Chondrocyte (in vitro differentiated cells): ENCODE data around the gene CIB2. TPM values are rescaled to one million over a fixed set of nuclear protein-coding genes. Genes with fewer than 3 reads are reported as not detected.

ENCODE experiments used
- DNase-seq: peaks from one replicate; pipeline ENCODE4 v3.0.0; 2021; ENCODE audit warnings: mixed read lengths, low spot score
- H3K27ac Mint-ChIP-seq: one replicate; pipeline ENCODE4 v1.8.0; 2021; ENCODE audit warnings: mild to moderate bottlenecking, moderate library complexity, mixed read lengths; ENCODE audit not compliant: unreplicated experiment
- H3K27me3 Mint-ChIP-seq: 2 replicates; pipeline ENCODE4 v1.8.0; 2021; ENCODE audit warnings: low read depth, mixed read lengths
- H3K36me3 Mint-ChIP-seq: 2 replicates; pipeline ENCODE4 v1.8.0; 2021; ENCODE audit warnings: low read depth, mixed read lengths
- H3K4me1 Mint-ChIP-seq: 2 replicates; pipeline ENCODE4 v1.8.0; 2021; ENCODE audit warnings: low read depth, mild to moderate bottlenecking, mixed read lengths
- H3K4me3 Mint-ChIP-seq: one replicate; pipeline ENCODE4 v1.8.0; 2021; ENCODE audit warnings: mild to moderate bottlenecking, moderate library complexity, mixed read lengths; ENCODE audit not compliant: unreplicated experiment
- H3K9me3 Mint-ChIP-seq: 2 replicates; pipeline ENCODE4 v1.8.0; 2021; ENCODE audit warnings: low read depth, mixed read lengths
- CTCF ChIP-seq: fragments of 200-600 bp; sonication (generic); IDR thresholded peaks from 2 replicates; pipeline ENCODE4 v1.5.0; 2021; ENCODE audit warnings: antibody characterized with exemption, mild to moderate bottlenecking, moderate library complexity
- total RNA-seq: library from RNA; stranded (reverse); gene quantifications from 3 replicates; pipeline ENCODE4 v1.2.1, GENCODE V29; 2021

The CIB2 gene
- total RNA-seq, 1 donor from 2014 or later: 8.0 TPM

GRCh38 chr15:78129077-78129750, 2.0 kb downstream of the CIB2 start:
- Mint-ChIP-seq H3K4me3 (no peak overlapping the region), H3K27ac (no peak overlapping the region), H3K4me1 (peaks cover 12% of the 10 kb centered on the region), H3K36me3 (no peaks in the 10 kb centered on the region), H3K9me3 (no peaks in the 10 kb centered on the region), H3K27me3 (no peaks in the 10 kb centered on the region)
- no peak for DNase-seq
- TF ChIP-seq CTCF: no peak

GRCh38 chr15:78127882-78128281, 3.4 kb downstream of the CIB2 start:
- Mint-ChIP-seq H3K27me3 (no peaks in the 10 kb centered on the region), H3K4me3 (no peak overlapping the region), H3K27ac (no peak overlapping the region), H3K9me3 (no peaks in the 10 kb centered on the region), H3K36me3 (no peaks in the 10 kb centered on the region), H3K4me1 (peaks cover 12% of the 10 kb centered on the region)
- TF ChIP-seq CTCF: no peak
- DNase-seq: no peak

GRCh38 chr15:78125267-78125666, 6.0 kb downstream of the CIB2 start:
- no peak overlapping the region for H3K4me3 Mint-ChIP-seq
- H3K27ac Mint-ChIP-seq: no peak overlapping the region
- no peak for DNase-seq
- H3K4me1 Mint-ChIP-seq: peaks cover 3% of the 10 kb centered on the region
- H3K36me3 Mint-ChIP-seq: no peaks in the 10 kb centered on the region
- no peaks in the 10 kb centered on the region for H3K27me3 Mint-ChIP-seq
- H3K9me3 Mint-ChIP-seq: no peaks in the 10 kb centered on the region
- no peak for TF ChIP-seq CTCF

GRCh38 chr15:78120523-78120922, 10.7 kb downstream of the CIB2 start:
- no peaks in the 10 kb centered on the region for H3K36me3 Mint-ChIP-seq
- H3K4me1 Mint-ChIP-seq: no peaks in the 10 kb centered on the region
- no peak overlapping the region for H3K4me3 Mint-ChIP-seq
- no peaks in the 10 kb centered on the region for H3K9me3 Mint-ChIP-seq
- H3K27ac Mint-ChIP-seq: no peak overlapping the region
- no peaks in the 10 kb centered on the region for H3K27me3 Mint-ChIP-seq
- no peak for TF ChIP-seq CTCF
- DNase-seq: no peak

GRCh38 chr15:78112551-78112950, 18.7 kb downstream of the CIB2 start:
- H3K27ac Mint-ChIP-seq: no peak overlapping the region
- no peaks in the 10 kb centered on the region for H3K4me1 Mint-ChIP-seq
- H3K27me3 Mint-ChIP-seq: no peaks in the 10 kb centered on the region
- TF ChIP-seq CTCF: no peak
- DNase-seq: peak; percentile 58
- H3K9me3 Mint-ChIP-seq: no peaks in the 10 kb centered on the region
- H3K36me3 Mint-ChIP-seq: no peaks in the 10 kb centered on the region
- H3K4me3 Mint-ChIP-seq: no peak overlapping the region
